H9 (cell line): Measurements from ENCODE around the gene RPL36. TPM values are rescaled to one million over a fixed set of nuclear protein-coding genes. Genes with fewer than 3 reads are reported as not detected.

Experiments
- DNase-seq: peaks from one replicate; pipeline ENCODE4 v3.0.0-alpha.2; 2017
- H2AFZ ChIP-seq: one replicate; pipeline ENCODE4 v1.6.1; 2013; ENCODE audit warnings: mild to moderate bottlenecking, low read length, control low read depth, moderate library complexity
- H2AK5ac ChIP-seq: 2 replicates; pipeline ENCODE4 v1.6.1; 2013; ENCODE audit warnings: low read length, control low read depth, mixed read lengths; ENCODE audit not compliant: insufficient read length
- H2BK120ac ChIP-seq: one replicate; pipeline ENCODE4 v1.6.1; 2013; ENCODE audit warnings: low read depth, mild to moderate bottlenecking, low read length, control low read depth, inconsistent platforms; ENCODE audit not compliant: poor library complexity, severe bottlenecking
- H2BK12ac ChIP-seq: 2 replicates; pipeline ENCODE4 v1.6.1; 2013; ENCODE audit warnings: low read length, control low read depth, mixed read lengths, low read depth; ENCODE audit not compliant: insufficient read length
- H2BK15ac ChIP-seq: 2 replicates; pipeline ENCODE4 v1.6.1; 2013; ENCODE audit warnings: low read depth, low read length, control low read depth
- H2BK20ac ChIP-seq: one replicate; pipeline ENCODE4 v1.6.1; 2013; ENCODE audit warnings: low read depth, mild to moderate bottlenecking, low read length, control low read depth, inconsistent platforms; ENCODE audit not compliant: poor library complexity, severe bottlenecking
- H2BK5ac ChIP-seq: 2 replicates; pipeline ENCODE4 v1.6.1; 2013; ENCODE audit warnings: low read length, control low read depth, mixed read lengths; ENCODE audit not compliant: insufficient read length
- H3K14ac ChIP-seq: 2 replicates; pipeline ENCODE4 v1.6.1; 2013; ENCODE audit warnings: low read length, control low read depth; ENCODE audit not compliant: insufficient read depth
- H3K18ac ChIP-seq: 2 replicates; pipeline ENCODE4 v1.6.1; 2013; ENCODE audit warnings: low read depth, mild to moderate bottlenecking, mixed read lengths, low read length, control low read depth; ENCODE audit not compliant: insufficient read length
- H3K23ac ChIP-seq: 2 replicates; pipeline ENCODE4 v1.6.1; 2013; ENCODE audit warnings: low read length, control low read depth, mixed read lengths, low read depth; ENCODE audit not compliant: insufficient read length
- H3K23me2 ChIP-seq: 2 replicates; pipeline ENCODE4 v1.6.1; 2013; ENCODE audit warnings: low read depth, mild to moderate bottlenecking, mixed read lengths, low read length, control low read depth; ENCODE audit not compliant: insufficient read length, poor library complexity, severe bottlenecking
- H3K27ac ChIP-seq: 2 replicates; pipeline ENCODE4 v1.5.1; 2013; ENCODE audit warnings: low read length, control low read depth, mixed read lengths, low read depth; ENCODE audit not compliant: insufficient read length
- H3K27me3 ChIP-seq: 2 replicates; pipeline ENCODE4 v1.6.1; 2013; ENCODE audit warnings: low read length, control low read depth, inconsistent platforms; ENCODE audit not compliant: insufficient read depth
- H3K4ac ChIP-seq: 2 replicates; pipeline ENCODE4 v1.6.1; 2013; ENCODE audit warnings: low read depth, mild to moderate bottlenecking, control low read depth, inconsistent platforms, low read length, moderate library complexity
- H3K4me1 ChIP-seq: 2 replicates; pipeline ENCODE4 v1.6.1; 2013; ENCODE audit warnings: low read length, control low read depth, inconsistent platforms; ENCODE audit not compliant: insufficient read depth
- H3K4me2 ChIP-seq: 2 replicates; pipeline ENCODE4 v1.6.1; 2013; ENCODE audit warnings: low read length, control low read depth, mixed read lengths; ENCODE audit not compliant: insufficient read length, insufficient read depth
- H3K56ac ChIP-seq: 2 replicates; pipeline ENCODE4 v1.6.1; 2013; ENCODE audit warnings: low read depth, mild to moderate bottlenecking, mixed read lengths, low read length, control low read depth; ENCODE audit not compliant: insufficient read length
- H3K79me1 ChIP-seq: 2 replicates; pipeline ENCODE4 v1.6.1; 2013; ENCODE audit warnings: low read depth, mild to moderate bottlenecking, moderate library complexity, low read length, control low read depth, inconsistent platforms; ENCODE audit not compliant: insufficient read depth, poor library complexity, severe bottlenecking
- H3K79me2 ChIP-seq: 2 replicates; pipeline ENCODE4 v1.6.1; 2013; ENCODE audit warnings: low read length, control low read depth, inconsistent platforms; ENCODE audit not compliant: insufficient read depth
- H3K9ac ChIP-seq: 2 replicates; pipeline ENCODE4 v1.6.1; 2013; ENCODE audit warnings: low read length, control low read depth, mixed read lengths; ENCODE audit not compliant: insufficient read length; ENCODE audit errors: extremely low read depth
- H3K9me3 ChIP-seq: one replicate; pipeline ENCODE4 v1.6.1; 2013; ENCODE audit warnings: low read depth, low read length, inconsistent platforms; ENCODE audit not compliant: control insufficient read depth
- H3T11ph ChIP-seq: one replicate; pipeline ENCODE4 v1.6.1; 2013; ENCODE audit warnings: mild to moderate bottlenecking, low read length, control low read depth, inconsistent platforms
- H4K20me1 ChIP-seq: one replicate; pipeline ENCODE4 v1.6.1; 2013; ENCODE audit not compliant: control insufficient read depth, insufficient read length, insufficient read depth
- H4K5ac ChIP-seq: 2 replicates; pipeline ENCODE4 v1.6.1; 2013; ENCODE audit warnings: low read depth, mild to moderate bottlenecking, mixed read lengths, low read length, control low read depth; ENCODE audit not compliant: insufficient read length
- H4K8ac ChIP-seq: replicated peaks from 2 replicates; pipeline ENCODE4 v1.6.1; 2013; ENCODE audit warnings: low read length, control low read depth, mixed read lengths, low read depth; ENCODE audit not compliant: insufficient read length
- H4K91ac ChIP-seq: 2 replicates; pipeline ENCODE4 v1.6.1; 2013; ENCODE audit warnings: low read depth, mild to moderate bottlenecking, moderate library complexity, mixed read lengths, low read length, control low read depth; ENCODE audit not compliant: insufficient read length
- H3K27ac Mint-ChIP-seq, 3 experiments: 2 replicates in 2 of 3; 3 replicates in 1 of 3; pipeline ENCODE4 v1.8.0; 2020 to 2021; ENCODE audit warnings: mixed read lengths in 3 of 3, mild to moderate bottlenecking in 1 of 3, moderate library complexity in 1 of 3
- H3K27me3 Mint-ChIP-seq: 2 replicates; pipeline ENCODE4 v1.8.0; 2021; ENCODE audit warnings: low read depth, mild to moderate bottlenecking, moderate library complexity, mixed read lengths
- H3K36me3 Mint-ChIP-seq, 3 experiments: 2 replicates in 2 of 3; 3 replicates in 1 of 3; pipeline ENCODE4 v1.8.0; 2020 to 2021; ENCODE audit warnings: low read depth in 3 of 3, mixed read lengths in 3 of 3; ENCODE audit not compliant: insufficient read depth in 1 of 3
- H3K4me1 Mint-ChIP-seq, 2 experiments: 2 replicates each; pipeline ENCODE4 v1.8.0; 2020; ENCODE audit warnings: mixed read lengths in 2 of 2
- H3K4me3 Mint-ChIP-seq, 2 experiments: 2 replicates in 1 of 2; 3 replicates in 1 of 2; pipeline ENCODE4 v1.8.0; 2020 to 2021; ENCODE audit warnings: mild to moderate bottlenecking in 2 of 2, mixed read lengths in 2 of 2, moderate library complexity in 1 of 2
- H3K9me3 Mint-ChIP-seq, 2 experiments: 2 replicates in 1 of 2; 3 replicates in 1 of 2; pipeline ENCODE4 v1.8.0; 2020; ENCODE audit warnings: mild to moderate bottlenecking in 2 of 2, mixed read lengths in 2 of 2, moderate library complexity in 1 of 2
- WGBS: extraction: QIAGEN DNeasy Blood & Tissue Kit; methylation state at CpG from one replicate; pipeline ENCODE4 v1.1.7; 2013; ENCODE audit warnings: missing lambda C conversion rate, low lambda C conversion rate, mixed read lengths; ENCODE audit not compliant: insufficient read length; ENCODE audit errors: extremely low coverage; 5-methylcytosine and 5-hydroxymethylcytosine counted together
- total RNA-seq: library from RNA; stranded (reverse); gene quantifications from 2 replicates; pipeline ENCODE4 v1.2.1, GENCODE V29; 2021
- TF ChIP-seq, protein P1 (sequence below): fragments of 200-600 bp; sonication (generic); conservative IDR thresholded peaks from 3 replicates; pipeline ENCODE4 v1.8.0; 2021; ENCODE audit warnings: antibody characterized with exemption, mild to moderate bottlenecking

Gene RPL36
- total RNA-seq, 1 experiment from 2014 or later = 1,074 TPM

DNA sequence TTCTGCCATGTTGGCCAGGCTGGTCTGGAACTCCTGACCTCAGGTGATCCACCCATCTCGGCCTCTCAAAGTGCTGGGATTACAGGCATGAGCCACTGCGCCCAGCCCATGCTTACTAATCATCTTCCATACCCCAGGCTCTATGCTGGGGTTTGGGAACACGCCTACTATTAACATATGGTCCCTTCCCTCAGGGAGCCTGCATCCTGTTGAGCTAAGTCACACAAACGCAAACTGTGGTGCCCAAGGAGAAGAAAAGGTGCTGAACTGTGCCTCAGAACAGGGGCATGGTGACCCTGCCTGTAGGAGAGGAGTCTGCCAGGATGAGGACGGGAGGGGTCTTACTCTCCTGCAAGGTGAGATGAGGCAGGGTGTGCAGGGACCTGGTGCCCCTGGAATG lies 15.4 kb upstream of the RPL36 start:
- no CpG with 5 or more reads among the region's 5 CpGs for WGBS
- Histone ChIP-seq H2BK120ac (no peak overlapping the region), H3K79me1 (no peaks in the 10 kb centered on the region), H2AK5ac (no peak overlapping the region), H3K27me3 (no peaks in the 10 kb centered on the region), H3K14ac (no peak overlapping the region), H2AFZ (no peak overlapping the region), H4K91ac (no peak overlapping the region), H3K79me2 (no peaks in the 10 kb centered on the region), H2BK20ac (no peak overlapping the region), H3T11ph (no peak overlapping the region), H4K5ac (no peak overlapping the region), H3K4me1 (no peaks in the 10 kb centered on the region), H3K9ac (no peak overlapping the region), H2BK12ac (no peak overlapping the region), H2BK15ac (no peak overlapping the region), H2BK5ac (no peak overlapping the region), H3K56ac (no peak overlapping the region), H3K18ac (no peak overlapping the region), H3K23ac (no peak overlapping the region), H3K23me2 (peaks cover 1% of the 10 kb centered on the region), H3K27ac (no peak overlapping the region), H3K4ac (no peak overlapping the region), H3K9me3 (no peaks in the 10 kb centered on the region), H4K20me1 (no peaks in the 10 kb centered on the region), H4K8ac (no peak overlapping the region), H3K4me2 (no peak overlapping the region)
- Mint-ChIP-seq H3K4me3 (peak overlapping the region in 1 of 2 experiments; percentile 24; a peak in 1 of 5 replicates), H3K27ac (peak overlapping the region in 2 of 3 experiments; percentile 11 to 84; a peak in 2 of 7 replicates), H3K4me1 (peaks cover 6 to 13% of the 10 kb centered on the region in 2 experiments), H3K27me3 (no peaks in the 10 kb centered on the region; the same call in 1 of the 2 replicates), H3K36me3 (peaks cover 6 to 28% (median 14%) of the 10 kb centered on the region in 3 experiments; a peak in 5 of 7 replicates), H3K9me3 (no peaks in the 10 kb centered on the region)
- TF ChIP-seq, protein P1, sequence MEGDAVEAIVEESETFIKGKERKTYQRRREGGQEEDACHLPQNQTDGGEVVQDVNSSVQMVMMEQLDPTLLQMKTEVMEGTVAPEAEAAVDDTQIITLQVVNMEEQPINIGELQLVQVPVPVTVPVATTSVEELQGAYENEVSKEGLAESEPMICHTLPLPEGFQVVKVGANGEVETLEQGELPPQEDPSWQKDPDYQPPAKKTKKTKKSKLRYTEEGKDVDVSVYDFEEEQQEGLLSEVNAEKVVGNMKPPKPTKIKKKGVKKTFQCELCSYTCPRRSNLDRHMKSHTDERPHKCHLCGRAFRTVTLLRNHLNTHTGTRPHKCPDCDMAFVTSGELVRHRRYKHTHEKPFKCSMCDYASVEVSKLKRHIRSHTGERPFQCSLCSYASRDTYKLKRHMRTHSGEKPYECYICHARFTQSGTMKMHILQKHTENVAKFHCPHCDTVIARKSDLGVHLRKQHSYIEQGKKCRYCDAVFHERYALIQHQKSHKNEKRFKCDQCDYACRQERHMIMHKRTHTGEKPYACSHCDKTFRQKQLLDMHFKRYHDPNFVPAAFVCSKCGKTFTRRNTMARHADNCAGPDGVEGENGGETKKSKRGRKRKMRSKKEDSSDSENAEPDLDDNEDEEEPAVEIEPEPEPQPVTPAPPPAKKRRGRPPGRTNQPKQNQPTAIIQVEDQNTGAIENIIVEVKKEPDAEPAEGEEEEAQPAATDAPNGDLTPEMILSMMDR = no peak
- DNase-seq = no peak
